K562 (cell line): ENCODE measurements around the gene SDK1.

Experiments used
- CHD2 ChIP-seq: IDR thresholded peaks from 2 replicates; pipeline ENCODE4 v1.6.1; 2011; ENCODE audit warnings: low read depth, low read length
- ZNF274 ChIP-seq: IDR thresholded peaks from 2 replicates; pipeline ENCODE4 v1.6.1; 2011; ENCODE audit warnings: low read depth, mild to moderate bottlenecking, low read length, moderate library complexity, borderline replicate concordance
- TF ChIP-seq, protein P1 (sequence below): sonication (generic); formaldehyde crosslinking; IDR thresholded peaks from 2 replicates; pipeline ENCODE4 v1.8.0; 2022; ENCODE audit warnings: mild to moderate bottlenecking, low read depth, missing genetic modification reagents

DNA sequence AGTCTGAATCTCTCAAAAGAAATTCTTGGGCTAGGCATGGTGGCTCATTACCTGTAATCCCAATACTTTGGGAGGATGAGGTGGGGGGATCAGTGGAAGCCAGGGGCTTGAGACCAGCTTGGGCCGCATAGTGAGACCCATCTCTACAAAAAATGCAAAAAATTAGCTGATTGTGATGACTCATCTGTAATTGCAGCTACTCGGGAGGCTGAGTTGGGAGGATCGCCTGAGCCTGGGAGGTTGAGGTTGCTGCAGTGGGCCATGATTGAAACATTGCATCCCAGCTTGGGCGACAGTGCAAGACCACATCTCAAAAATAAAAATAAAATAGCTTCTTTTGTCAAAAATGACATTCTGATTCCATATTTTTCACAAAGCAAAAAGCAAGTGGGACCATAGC, 736.3 kb downstream of the SDK1 start:
- TF ChIP-seq, protein P1, sequence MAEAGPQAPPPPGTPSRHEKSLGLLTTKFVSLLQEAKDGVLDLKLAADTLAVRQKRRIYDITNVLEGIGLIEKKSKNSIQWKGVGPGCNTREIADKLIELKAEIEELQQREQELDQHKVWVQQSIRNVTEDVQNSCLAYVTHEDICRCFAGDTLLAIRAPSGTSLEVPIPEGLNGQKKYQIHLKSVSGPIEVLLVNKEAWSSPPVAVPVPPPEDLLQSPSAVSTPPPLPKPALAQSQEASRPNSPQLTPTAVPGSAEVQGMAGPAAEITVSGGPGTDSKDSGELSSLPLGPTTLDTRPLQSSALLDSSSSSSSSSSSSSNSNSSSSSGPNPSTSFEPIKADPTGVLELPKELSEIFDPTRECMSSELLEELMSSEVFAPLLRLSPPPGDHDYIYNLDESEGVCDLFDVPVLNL (CRISPR knock-in tag), result no peak
- no peak for TF ChIP-seq ZNF274
- no peak for TF ChIP-seq CHD2
